ENCODE results near the gene TBC1D16. TPM values are rescaled to one million over a fixed set of nuclear protein-coding genes. Genes with fewer than 3 reads are reported as not detected.

TBC1D16 gene, protein sequence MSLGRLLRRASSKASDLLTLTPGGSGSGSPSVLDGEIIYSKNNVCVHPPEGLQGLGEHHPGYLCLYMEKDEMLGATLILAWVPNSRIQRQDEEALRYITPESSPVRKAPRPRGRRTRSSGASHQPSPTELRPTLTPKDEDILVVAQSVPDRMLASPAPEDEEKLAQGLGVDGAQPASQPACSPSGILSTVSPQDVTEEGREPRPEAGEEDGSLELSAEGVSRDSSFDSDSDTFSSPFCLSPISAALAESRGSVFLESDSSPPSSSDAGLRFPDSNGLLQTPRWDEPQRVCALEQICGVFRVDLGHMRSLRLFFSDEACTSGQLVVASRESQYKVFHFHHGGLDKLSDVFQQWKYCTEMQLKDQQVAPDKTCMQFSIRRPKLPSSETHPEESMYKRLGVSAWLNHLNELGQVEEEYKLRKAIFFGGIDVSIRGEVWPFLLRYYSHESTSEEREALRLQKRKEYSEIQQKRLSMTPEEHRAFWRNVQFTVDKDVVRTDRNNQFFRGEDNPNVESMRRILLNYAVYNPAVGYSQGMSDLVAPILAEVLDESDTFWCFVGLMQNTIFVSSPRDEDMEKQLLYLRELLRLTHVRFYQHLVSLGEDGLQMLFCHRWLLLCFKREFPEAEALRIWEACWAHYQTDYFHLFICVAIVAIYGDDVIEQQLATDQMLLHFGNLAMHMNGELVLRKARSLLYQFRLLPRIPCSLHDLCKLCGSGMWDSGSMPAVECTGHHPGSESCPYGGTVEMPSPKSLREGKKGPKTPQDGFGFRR
- total RNA-seq (2022) = 21.1 and 26.5 TPM in 2 replicates
- Bru-seq, nascent RNA = percentile 58 among the genes with signal in this experiment
- percentile 75 among the genes with signal in this experiment for BruChase-seq, experiment 1, labeled RNA remaining after a 6-hour chase
- BruChase-seq, experiment 2, labeled RNA remaining after a 2-hour chase = percentile 61 among the genes with signal in this experiment
- long read RNA-seq, full-length matches to known transcripts = 1 of 18 reads
- long read RNA-seq, partial matches to known transcripts = 4 of 18 reads
- long read RNA-seq, other reads (novel, unspliced or antisense) = 13 of 18 reads

DNA sequence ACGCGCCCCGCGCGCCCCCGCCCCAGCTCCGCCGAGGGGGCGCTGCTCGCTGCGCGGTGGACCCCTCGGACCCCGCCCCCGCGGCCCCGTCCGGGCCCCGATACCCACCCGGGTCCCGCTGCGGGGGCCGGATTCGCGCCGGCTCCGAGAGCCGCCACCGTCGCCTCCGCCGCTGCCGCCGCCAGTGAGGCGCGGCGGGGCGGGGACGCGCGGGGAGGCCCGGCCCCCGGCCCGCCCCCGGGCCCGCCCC, at the start of gene TBC1D16:
Gene TBC1D16, minus strand, starts transcription at position 186 of the 250 bp plus-strand sequence. CDS start 22,325 bp downstream, outside the sequence.
- TF ChIP-seq, protein P1, sequence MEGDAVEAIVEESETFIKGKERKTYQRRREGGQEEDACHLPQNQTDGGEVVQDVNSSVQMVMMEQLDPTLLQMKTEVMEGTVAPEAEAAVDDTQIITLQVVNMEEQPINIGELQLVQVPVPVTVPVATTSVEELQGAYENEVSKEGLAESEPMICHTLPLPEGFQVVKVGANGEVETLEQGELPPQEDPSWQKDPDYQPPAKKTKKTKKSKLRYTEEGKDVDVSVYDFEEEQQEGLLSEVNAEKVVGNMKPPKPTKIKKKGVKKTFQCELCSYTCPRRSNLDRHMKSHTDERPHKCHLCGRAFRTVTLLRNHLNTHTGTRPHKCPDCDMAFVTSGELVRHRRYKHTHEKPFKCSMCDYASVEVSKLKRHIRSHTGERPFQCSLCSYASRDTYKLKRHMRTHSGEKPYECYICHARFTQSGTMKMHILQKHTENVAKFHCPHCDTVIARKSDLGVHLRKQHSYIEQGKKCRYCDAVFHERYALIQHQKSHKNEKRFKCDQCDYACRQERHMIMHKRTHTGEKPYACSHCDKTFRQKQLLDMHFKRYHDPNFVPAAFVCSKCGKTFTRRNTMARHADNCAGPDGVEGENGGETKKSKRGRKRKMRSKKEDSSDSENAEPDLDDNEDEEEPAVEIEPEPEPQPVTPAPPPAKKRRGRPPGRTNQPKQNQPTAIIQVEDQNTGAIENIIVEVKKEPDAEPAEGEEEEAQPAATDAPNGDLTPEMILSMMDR (IDR thresholded peaks at IDR 0.05; ENCODE audit: unreplicated experiment) = no peak
- no peak for DNase-seq (ENCODE audit: unreplicated experiment)
- H3K27ac Mint-ChIP-seq (ENCODE audit: low read depth, unreplicated experiment) = peak within 1 kb of the TSS; percentile 94
- H3K36me3 Mint-ChIP-seq (ENCODE audit: insufficient read depth, unreplicated experiment) = peaks cover 24% of the 10 kb centered on the region
- BruUV-seq (replicated peaks) = no TSS peak
- CTCF ChIA-PET = no interaction called here
- intact Hi-C loops (cut with micrococcal nuclease) = loop anchor here (1.0 kb wide), 1 partner anchor 27 kb away; no protein-coding TSS in a partner anchor
- peaks cover 21% of the 10 kb centered on the region for H3K4me1 Mint-ChIP-seq (ENCODE audit: insufficient read depth, unreplicated experiment)
- no peaks in the 10 kb centered on the region for H3K9me3 Mint-ChIP-seq (ENCODE audit: unreplicated experiment)
- peak within 1 kb of the TSS; percentile 93 for H3K4me3 Mint-ChIP-seq (ENCODE audit: unreplicated experiment)
- no peaks in the 10 kb centered on the region for H3K27me3 Mint-ChIP-seq (ENCODE audit: insufficient read depth, unreplicated experiment)
- POLR2A ChIA-PET = interaction anchor here (1.2 to 1.9 kb wide), 3 partner anchors 18 to 234 kb away, joined by 3 to 9 read pairs (median 4); no protein-coding TSS in a partner anchor

GRCh38 chr17:80084773-80085172, 49.1 kb upstream of the TBC1D16 start:
- Mint-ChIP-seq H3K4me3 (ENCODE audit: unreplicated experiment) (no peak overlapping the region), H3K9me3 (ENCODE audit: unreplicated experiment) (no peaks in the 10 kb centered on the region), H3K36me3 (ENCODE audit: insufficient read depth, unreplicated experiment) (no peaks in the 10 kb centered on the region), H3K27me3 (ENCODE audit: insufficient read depth, unreplicated experiment) (peaks cover 26% of the 10 kb centered on the region), H3K4me1 (ENCODE audit: insufficient read depth, unreplicated experiment) (no peaks in the 10 kb centered on the region), H3K27ac (ENCODE audit: low read depth, unreplicated experiment) (no peak overlapping the region)
- CTCF ChIA-PET = interaction anchor here (1.2 kb wide), 1 partner anchor 66 kb away, joined by 3 read pairs; no protein-coding TSS in a partner anchor
- no TSS peak for BruUV-seq (replicated peaks)
- intact Hi-C loops (cut with micrococcal nuclease) = loop anchor here (5.0 kb wide), 1 partner anchor 168 kb away; no protein-coding TSS in a partner anchor
- POLR2A ChIA-PET = no interaction called here
- no peak for DNase-seq (ENCODE audit: unreplicated experiment)
- TF ChIP-seq, protein P1 (IDR thresholded peaks at IDR 0.05; ENCODE audit: unreplicated experiment) = no peak

- Mint-ChIP-seq H3K4me1 (ENCODE audit: insufficient read depth, unreplicated experiment) (no peaks in the 10 kb centered on the region), H3K9me3 (ENCODE audit: unreplicated experiment) (no peaks in the 10 kb centered on the region), H3K36me3 (ENCODE audit: insufficient read depth, unreplicated experiment) (no peaks in the 10 kb centered on the region), H3K27me3 (ENCODE audit: insufficient read depth, unreplicated experiment) (peaks cover 26% of the 10 kb centered on the region), H3K27ac (ENCODE audit: low read depth, unreplicated experiment) (no peak overlapping the region), H3K4me3 (ENCODE audit: unreplicated experiment) (no peak overlapping the region)
- no peak for DNase-seq (ENCODE audit: unreplicated experiment)
- BruUV-seq (replicated peaks) = no TSS peak
- ChIA-PET POLR2A (no interaction called here), CTCF (interaction anchor here (0.6 to 2.1 kb wide), 26 partner anchors 9 to 973 kb away, joined by 3 to 14 read pairs (median 4); partner anchors contain the start of gene GAA)
- intact Hi-C loops (cut with micrococcal nuclease) = loop anchor here (5.0 kb wide), 1 partner anchor 169 kb away; no protein-coding TSS in a partner anchor
- TF ChIP-seq, protein P1 (IDR thresholded peaks at IDR 0.05; ENCODE audit: unreplicated experiment) = no peak
Measured at GRCh38 chr17:80083136-80083661, 47.5 kb upstream of the TBC1D16 start.
